Neural progenitor cell (in vitro differentiated cells): ENCODE measurements around the gene ZCCHC7. TPM values are rescaled to one million over a fixed set of nuclear protein-coding genes. Genes with fewer than 3 reads are reported as not detected.
A peak's percentile ranks its signal among the peaks of the same experiment; 100 is the strongest.

ENCODE experiments used
- DNase-seq: peaks from one replicate; pipeline ENCODE4 v3.0.0-alpha.2; 2016; ENCODE audit warnings: low spot score
- H2AFZ ChIP-seq: fragments of 200-600 bp; sonication (generic); replicated peaks from 2 replicates; pipeline ENCODE4 v1.6.1; 2016; ENCODE audit warnings: antibody characterized with exemption
- H3F3A ChIP-seq: fragments of 200-600 bp; sonication (generic); 2 replicates; pipeline ENCODE4 v1.6.1; 2016; ENCODE audit warnings: antibody characterized with exemption, low read depth
- H3K27ac ChIP-seq: fragments of 200-600 bp; sonication (generic); 2 replicates; pipeline ENCODE4 v1.5.1; 2016; ENCODE audit warnings: mild to moderate bottlenecking
- H3K27me3 ChIP-seq: fragments of 200-600 bp; sonication (generic); 2 replicates; pipeline ENCODE4 v1.6.1; 2016; ENCODE audit warnings: mild to moderate bottlenecking, moderate library complexity
- H3K36me3 ChIP-seq: fragments of 200-600 bp; sonication (generic); 2 replicates; pipeline ENCODE4 v1.5.1; 2016
- H3K4me1 ChIP-seq: fragments of 200-600 bp; sonication (generic); 2 replicates; pipeline ENCODE4 v1.6.1; 2016; ENCODE audit warnings: mixed run types
- H3K4me2 ChIP-seq: fragments of 200-600 bp; sonication (generic); 2 replicates; pipeline ENCODE4 v1.6.1; 2016
- H3K4me3 ChIP-seq: fragments of 200-600 bp; sonication (generic); 2 replicates; pipeline ENCODE4 v1.5.1; 2016
- H3K79me2 ChIP-seq: fragments of 200-600 bp; sonication (generic); 2 replicates; pipeline ENCODE4 v1.6.1; 2016; ENCODE audit warnings: low read depth
- H3K9ac ChIP-seq: fragments of 200-600 bp; sonication (generic); 2 replicates; pipeline ENCODE4 v1.6.1; 2016
- H3K9me3 ChIP-seq: fragments of 200-600 bp; sonication (generic); 2 replicates; pipeline ENCODE4 v1.5.1; 2016; ENCODE audit warnings: low read depth
- H4K20me1 ChIP-seq: fragments of 200-600 bp; sonication (generic); 2 replicates; pipeline ENCODE4 v1.6.1; 2016; ENCODE audit warnings: low read depth
- H3K27ac Mint-ChIP-seq: 3 replicates; pipeline ENCODE4 v1.8.0; 2021; ENCODE audit warnings: mixed read lengths
- H3K27me3 Mint-ChIP-seq: 2 replicates; pipeline ENCODE4 v1.8.0; 2022; ENCODE audit warnings: low read depth, mild to moderate bottlenecking, inconsistent platforms, moderate library complexity, mixed read lengths; ENCODE audit not compliant: insufficient read depth
- H3K36me3 Mint-ChIP-seq: 3 replicates; pipeline ENCODE4 v1.8.0; 2021; ENCODE audit warnings: mixed read lengths
- H3K4me1 Mint-ChIP-seq: 3 replicates; pipeline ENCODE4 v1.8.0; 2021; ENCODE audit warnings: mixed read lengths
- H3K4me3 Mint-ChIP-seq: 3 replicates; pipeline ENCODE4 v1.8.0; 2021; ENCODE audit warnings: mild to moderate bottlenecking, moderate library complexity, mixed read lengths
- H3K9me3 Mint-ChIP-seq: 3 replicates; pipeline ENCODE4 v1.8.0; 2020; ENCODE audit warnings: mixed read lengths
- CTCF ChIP-seq: fragments of 200-600 bp; sonication (generic); IDR thresholded peaks from 2 replicates; pipeline ENCODE4 v1.5.1; 2017; ENCODE audit warnings: antibody characterized with exemption, mild to moderate bottlenecking
- EZH2 ChIP-seq: fragments of 200-600 bp; sonication (generic); IDR thresholded peaks from 2 replicates; pipeline ENCODE4 v1.6.1; 2017; ENCODE audit warnings: antibody characterized with exemption, mild to moderate bottlenecking, moderate library complexity
- EZH2phosphoT487 ChIP-seq: fragments of 200-600 bp; sonication (generic); IDR thresholded peaks from 2 replicates; pipeline ENCODE4 v1.6.1; 2017; ENCODE audit warnings: antibody characterized with exemption
- total RNA-seq: library from RNA; depleted of rRNA; stranded (reverse); fragments of >200 nt; gene quantifications from 2 replicates; pipeline ENCODE4 v1.2.3, GENCODE V29; 2015; ENCODE audit warnings: low replicate concordance

The ZCCHC7 gene
- total RNA-seq, 1 donor from 2014 or later: 27.6 TPM

- Histone ChIP-seq H4K20me1 (no peaks in the 10 kb centered on the region), H3F3A (no peaks in the 10 kb centered on the region), H3K9me3 (no peaks in the 10 kb centered on the region), H3K27ac (no peak overlapping the region), H2AFZ (no peak overlapping the region), H3K4me1 (no peaks in the 10 kb centered on the region), H3K4me3 (no peak overlapping the region), H3K4me2 (no peak overlapping the region), H3K36me3 (no peaks in the 10 kb centered on the region), H3K79me2 (no peaks in the 10 kb centered on the region), H3K27me3 (no peaks in the 10 kb centered on the region), H3K9ac (no peak overlapping the region)
- Mint-ChIP-seq H3K27ac (no peak overlapping the region), H3K4me3 (no peak overlapping the region), H3K4me1 (no peaks in the 10 kb centered on the region), H3K27me3 (peaks cover 3% of the 10 kb centered on the region), H3K9me3 (peaks cover 4% of the 10 kb centered on the region), H3K36me3 (peaks cover 27% of the 10 kb centered on the region)
- TF ChIP-seq EZH2phosphoT487 (no peak), CTCF (no peak), EZH2 (no peak)
- no peak for DNase-seq
Measured at GRCh38 chr9:37273595-37273994, 153.2 kb downstream of the ZCCHC7 start.

- no peaks in the 10 kb centered on the region for H3K9me3 ChIP-seq
- no peaks in the 10 kb centered on the region for H3K27me3 ChIP-seq
- no peak overlapping the region for H2AFZ ChIP-seq
- no peak for DNase-seq
- no peaks in the 10 kb centered on the region for H3K36me3 ChIP-seq
- H3K79me2 ChIP-seq: no peaks in the 10 kb centered on the region
- H3K4me3 Mint-ChIP-seq: no peak overlapping the region
- H3K36me3 Mint-ChIP-seq: peaks cover 3% of the 10 kb centered on the region
- no peak overlapping the region for H3K27ac ChIP-seq
- no peak for TF ChIP-seq EZH2phosphoT487
- TF ChIP-seq EZH2: no peak
- no peak overlapping the region for H3K9ac ChIP-seq
- H3K27ac Mint-ChIP-seq: no peak overlapping the region
- H3K4me2 ChIP-seq: no peak overlapping the region
- no peaks in the 10 kb centered on the region for H3K9me3 Mint-ChIP-seq
- H3K4me1 ChIP-seq: peaks cover 17% of the 10 kb centered on the region
- peaks cover 2% of the 10 kb centered on the region for H3K27me3 Mint-ChIP-seq
- H3K4me1 Mint-ChIP-seq: peaks cover 27% of the 10 kb centered on the region
- H3F3A ChIP-seq: no peaks in the 10 kb centered on the region
- no peak overlapping the region for H3K4me3 ChIP-seq
- H4K20me1 ChIP-seq: no peaks in the 10 kb centered on the region
Measured at GRCh38 chr9:37281541-37281940, 161.2 kb downstream of the ZCCHC7 start.

- no peak overlapping the region for H2AFZ ChIP-seq
- H3K27ac ChIP-seq: peak overlapping the region; percentile 9
- Mint-ChIP-seq H3K9me3 (peaks cover 2% of the 10 kb centered on the region), H3K36me3 (peaks cover 10% of the 10 kb centered on the region), H3K4me3 (peak overlapping the region; percentile 49), H3K4me1 (peaks cover 27% of the 10 kb centered on the region), H3K27me3 (peaks cover 2% of the 10 kb centered on the region), H3K27ac (peak overlapping the region; percentile 50)
- peak overlapping the region; percentile 42 for H3K4me2 ChIP-seq
- H3K36me3 ChIP-seq: no peaks in the 10 kb centered on the region
- peaks cover 17% of the 10 kb centered on the region for H3K4me1 ChIP-seq
- no peaks in the 10 kb centered on the region for H3F3A ChIP-seq
- peak; percentile 34 for DNase-seq
- TF ChIP-seq CTCF: no peak
- TF ChIP-seq EZH2phosphoT487: no peak
- no peak for TF ChIP-seq EZH2
- no peak overlapping the region for H3K4me3 ChIP-seq
- no peak overlapping the region for H3K9ac ChIP-seq
- no peaks in the 10 kb centered on the region for H4K20me1 ChIP-seq
- H3K79me2 ChIP-seq: no peaks in the 10 kb centered on the region
- no peaks in the 10 kb centered on the region for H3K27me3 ChIP-seq
- no peaks in the 10 kb centered on the region for H3K9me3 ChIP-seq
Measured at GRCh38 chr9:37283730-37284325, 163.5 kb downstream of the ZCCHC7 start.

DNA sequence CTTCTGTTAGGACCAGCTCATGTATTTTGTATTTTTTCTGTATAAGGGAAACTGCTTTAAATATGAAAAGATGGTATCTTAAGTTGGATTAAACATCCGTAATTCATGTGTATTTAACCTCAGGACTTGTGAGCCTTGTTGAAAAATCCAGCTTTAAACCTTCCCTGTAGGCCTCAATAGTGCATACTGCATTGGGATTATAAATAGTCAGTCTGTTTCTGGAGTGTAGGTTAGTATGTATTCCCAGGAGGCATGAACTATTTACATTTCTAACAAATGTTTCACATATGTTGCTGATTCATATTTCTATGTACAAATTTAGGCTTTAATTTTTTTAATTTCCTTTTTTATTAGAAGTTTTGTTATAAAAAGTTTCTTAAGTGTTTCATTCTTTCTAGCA lies 164.3 kb downstream of the ZCCHC7 start:
- H3K9me3 ChIP-seq: no peaks in the 10 kb centered on the region
- peak overlapping the region; percentile 14 for H3K27ac ChIP-seq
- H3K27me3 ChIP-seq: no peaks in the 10 kb centered on the region
- Mint-ChIP-seq H3K27ac (peak overlapping the region; percentile 55), H3K27me3 (peaks cover 2% of the 10 kb centered on the region), H3K36me3 (peaks cover 14% of the 10 kb centered on the region), H3K9me3 (peaks cover 3% of the 10 kb centered on the region), H3K4me3 (peak overlapping the region; percentile 16), H3K4me1 (peaks cover 27% of the 10 kb centered on the region)
- no peak for DNase-seq
- H3K9ac ChIP-seq: no peak overlapping the region
- no peak overlapping the region for H3K4me3 ChIP-seq
- peaks cover 17% of the 10 kb centered on the region for H3K4me1 ChIP-seq
- H3F3A ChIP-seq: no peaks in the 10 kb centered on the region
- no peak overlapping the region for H3K4me2 ChIP-seq
- H4K20me1 ChIP-seq: no peaks in the 10 kb centered on the region
- TF ChIP-seq EZH2 (no peak), CTCF (no peak), EZH2phosphoT487 (no peak)
- H2AFZ ChIP-seq: no peak overlapping the region
- H3K36me3 ChIP-seq: no peaks in the 10 kb centered on the region
- no peaks in the 10 kb centered on the region for H3K79me2 ChIP-seq
